ENCODE results near the gene USP12.

The USP12 gene

DNA sequence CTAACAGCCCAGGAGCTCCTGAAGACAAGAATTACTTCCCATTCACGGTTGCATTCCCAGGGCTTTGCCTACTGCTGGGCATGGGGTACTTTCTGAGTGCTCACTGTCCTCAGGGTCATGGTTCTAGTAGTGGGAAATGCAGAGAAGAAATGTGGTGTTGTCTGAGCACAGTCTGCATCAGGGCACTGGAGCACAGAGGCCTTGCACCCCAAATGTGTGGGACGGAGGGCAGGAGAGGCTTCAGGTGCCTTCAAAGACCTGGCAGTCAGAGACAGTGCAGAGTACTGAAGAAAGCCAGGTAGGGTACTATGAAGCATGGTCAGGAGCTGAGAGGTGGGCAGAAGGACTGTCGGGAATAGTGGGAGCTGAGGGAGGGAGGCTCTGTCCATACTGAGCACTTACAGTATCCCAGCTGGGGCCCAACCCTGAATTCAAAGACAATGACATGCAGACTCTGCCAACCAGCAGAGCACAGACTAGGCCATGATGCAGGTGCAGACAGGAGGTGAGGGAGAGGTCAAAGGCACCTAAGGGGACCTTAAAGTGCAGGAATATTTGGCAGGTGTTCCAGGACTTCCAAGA is 144.4 kb downstream of the USP12 start:
- no peak for DNase-seq

GRCh38 chr13:27026396-27026795 is 145.2 kb downstream of the USP12 start:
- DNase-seq = no peak

DNA sequence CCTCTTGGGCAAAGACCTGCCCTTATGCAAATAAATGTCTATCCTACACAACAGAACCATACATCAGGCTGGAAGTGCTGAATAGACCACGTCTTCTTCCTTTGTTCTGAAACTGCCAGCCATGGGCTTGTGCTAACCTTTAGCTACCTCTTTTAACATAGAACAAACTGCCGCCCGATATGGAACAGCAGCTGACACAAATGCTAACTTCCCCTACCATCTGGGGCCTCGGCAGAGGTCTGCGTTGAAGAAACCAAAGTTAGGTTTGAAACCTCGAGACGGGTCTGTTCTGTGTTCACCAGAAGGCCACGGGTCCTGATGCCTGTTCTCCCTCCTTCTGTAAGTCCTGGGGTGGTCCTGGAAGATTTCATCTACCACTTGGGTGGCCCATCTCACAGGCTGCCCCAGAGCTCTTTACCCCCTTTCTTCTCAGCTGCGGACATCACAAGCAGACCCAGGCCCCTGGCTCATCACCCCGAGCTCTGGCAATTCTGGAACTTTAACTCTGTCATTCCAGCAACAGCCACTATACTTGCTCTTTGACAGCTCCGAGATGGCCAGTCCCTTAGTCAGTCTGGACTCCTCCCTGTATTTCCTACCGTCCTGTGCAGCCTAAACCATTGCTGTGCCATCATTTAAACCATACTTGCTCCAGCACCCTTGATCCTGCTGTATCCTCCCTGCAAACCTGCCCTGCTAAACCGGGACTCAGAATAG is 146.7 kb downstream of the USP12 start:
- DNase-seq = no peak

DNA sequence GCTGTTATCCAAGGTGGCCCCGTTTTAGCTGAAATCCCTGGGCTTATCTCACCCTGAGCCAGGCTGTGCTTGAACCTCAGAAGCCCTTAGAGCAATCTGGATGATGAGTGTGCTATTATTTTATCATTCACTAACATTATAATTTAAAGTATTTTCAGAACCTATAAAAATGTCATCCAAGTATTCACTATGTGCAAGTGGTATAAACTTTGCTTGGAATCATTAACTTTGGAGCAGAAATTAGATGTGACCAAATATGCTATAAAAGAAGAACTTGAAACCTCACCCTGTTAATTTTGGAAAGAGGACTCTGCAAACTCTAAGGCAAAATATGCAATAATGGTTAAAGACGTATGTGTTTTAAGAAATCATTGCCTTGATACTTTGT is 147.5 kb downstream of the USP12 start:
- DNase-seq = no peak

DNA sequence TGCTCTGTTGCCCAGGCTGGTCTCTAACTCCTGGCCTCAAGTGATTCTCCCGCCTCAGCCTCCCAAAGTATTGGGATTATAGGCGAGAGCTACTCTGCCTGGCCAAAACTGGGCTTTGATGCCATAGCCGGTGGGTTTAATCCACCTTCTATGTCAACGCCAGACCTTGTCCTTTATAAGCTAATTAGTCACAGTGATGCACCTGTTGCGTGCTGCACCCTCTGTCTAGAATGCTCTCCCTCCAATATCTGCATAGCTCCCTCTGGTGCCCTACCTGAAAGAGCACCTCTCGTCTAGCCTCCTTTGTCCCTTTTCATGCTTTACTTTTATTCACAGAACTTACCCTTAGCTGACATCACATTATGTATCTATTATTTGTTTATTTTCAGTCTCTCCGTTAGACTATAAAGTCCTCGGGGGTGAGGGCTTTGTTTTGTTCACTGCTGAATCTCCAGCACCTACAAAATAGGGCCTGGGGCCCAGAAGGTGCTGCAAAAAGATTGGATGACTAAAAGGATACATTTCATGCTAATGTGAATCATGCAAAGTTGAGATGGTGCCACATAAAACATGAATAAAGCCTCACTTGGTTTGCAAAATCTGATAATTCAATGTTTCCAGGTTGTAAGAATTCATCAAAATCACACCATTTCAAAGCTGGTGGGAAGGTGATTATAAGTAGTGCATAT is 148.1 kb downstream of the USP12 start:
- DNase-seq = no peak

DNA sequence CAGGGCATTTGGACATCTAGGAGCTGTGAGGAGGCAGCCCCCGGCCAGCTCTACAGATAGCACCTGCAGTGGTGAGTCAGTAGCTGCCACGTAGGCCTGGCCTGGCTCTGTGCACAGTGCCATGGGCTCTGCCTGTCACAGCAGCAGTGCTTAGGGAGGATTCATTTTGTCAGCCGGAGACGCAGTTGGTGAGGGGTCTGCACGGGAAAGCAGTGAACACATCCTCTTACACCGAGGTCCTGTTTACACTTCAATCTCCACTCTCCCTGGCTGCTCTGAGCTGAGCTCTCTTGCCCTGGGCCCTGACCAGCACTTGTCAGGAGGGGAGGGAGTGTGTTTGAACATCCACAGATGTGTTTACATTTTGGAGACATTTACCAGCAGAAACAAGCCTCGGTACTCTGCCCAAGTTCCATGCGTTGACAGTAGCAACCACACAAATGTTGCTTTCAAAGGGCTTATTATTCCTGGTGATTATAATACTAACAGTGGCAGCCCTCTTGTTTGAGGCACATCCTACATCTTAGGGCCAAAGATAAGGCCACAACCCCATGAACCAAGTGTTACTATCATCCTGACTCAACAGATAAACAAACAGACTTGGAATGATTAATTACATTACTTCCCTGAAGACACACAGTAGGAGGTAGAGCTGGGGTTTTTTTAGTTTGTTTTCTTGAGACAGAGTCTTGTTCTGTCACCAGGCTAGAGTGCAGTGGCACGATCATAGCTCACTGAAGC is 148.9 kb downstream of the USP12 start:
- no peak for DNase-seq

- no peak for DNase-seq
Measured at GRCh38 chr13:27020415-27020814, 151.2 kb downstream of the USP12 start.

DNA sequence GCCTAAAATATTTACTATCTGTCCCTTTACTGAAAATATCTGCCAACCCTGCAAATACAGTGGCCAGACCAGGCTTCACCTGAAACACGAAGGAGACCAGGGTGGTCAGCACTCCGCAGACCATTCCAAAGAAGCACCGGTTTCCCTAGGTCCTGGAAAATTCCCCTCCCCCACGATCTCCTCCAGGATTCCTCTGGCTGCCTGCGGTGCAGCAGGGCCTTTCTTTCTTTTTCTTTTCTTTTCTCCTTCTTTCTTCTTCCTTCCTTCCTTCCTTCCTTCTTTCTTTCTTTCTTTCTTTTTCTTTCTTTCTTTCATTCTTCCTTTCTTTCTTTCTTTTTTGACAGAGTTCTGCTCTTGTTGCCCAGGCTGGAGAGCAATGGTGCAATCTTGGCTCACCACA is 152.7 kb downstream of the USP12 start:
- DNase-seq = no peak

DNA sequence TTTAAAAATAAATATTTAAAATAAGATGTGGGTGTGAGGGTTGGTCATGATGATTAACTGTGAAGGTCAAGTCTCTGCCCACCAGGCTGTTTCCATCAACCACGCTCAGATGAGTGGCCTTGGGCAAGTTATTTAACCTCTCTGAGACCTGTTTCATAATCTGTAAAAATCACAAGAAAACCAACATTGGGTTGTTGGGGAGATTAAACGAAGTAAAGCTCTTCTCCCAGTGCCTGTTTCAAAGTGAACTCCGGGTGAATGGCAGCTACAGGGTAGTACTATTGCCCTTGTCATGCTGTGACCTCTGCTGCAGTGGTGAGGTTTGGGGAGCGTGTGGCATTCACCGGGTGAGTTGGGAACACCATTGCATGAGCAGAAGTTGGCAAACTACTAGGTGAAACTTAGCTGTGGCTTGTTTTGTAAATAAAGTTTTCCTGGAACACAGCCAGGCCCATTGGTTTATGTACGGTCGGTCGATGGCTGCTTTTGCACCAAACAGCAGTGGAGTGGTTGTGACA is 153.2 kb downstream of the USP12 start:
- DNase-seq = no peak

- no peak for DNase-seq
Measured at GRCh38 chr13:27016875-27017274, 154.7 kb downstream of the USP12 start.

Measured in stimulated activated naive CD4-positive, alpha-beta T cell treated with Interleukin-2 at 50 U/mL for 16 hours (primary cell).